Loucy (cell line): ENCODE results near the gene PADI4.

Experiments
- H2AFZ ChIP-seq: fragments of 200-600 bp; sonication (generic); 2 replicates; pipeline ENCODE4 v1.6.0; 2016; ENCODE audit warnings: antibody characterized with exemption, mild to moderate bottlenecking, low read length, moderate library complexity
- H3F3A ChIP-seq: fragments of 200-600 bp; 2 replicates; pipeline ENCODE4 v1.6.0; 2016; ENCODE audit warnings: antibody characterized with exemption, low read depth, mild to moderate bottlenecking
- H3K27me3 ChIP-seq: fragments of 200-600 bp; sonication (generic); 2 replicates; pipeline ENCODE4 v1.6.1; 2014; ENCODE audit warnings: low read length, mild to moderate bottlenecking; ENCODE audit not compliant: insufficient read depth, poor library complexity, severe bottlenecking
- H3K36me3 ChIP-seq: fragments of 200-600 bp; sonication (generic); 2 replicates; pipeline ENCODE4 v1.6.1; 2016; ENCODE audit warnings: low read length; ENCODE audit not compliant: insufficient read depth
- H3K4me1 ChIP-seq: fragments of 200-600 bp; sonication (generic); 2 replicates; pipeline ENCODE4 v1.5.1; 2014; ENCODE audit warnings: low read length, mild to moderate bottlenecking; ENCODE audit not compliant: insufficient read depth, poor library complexity, severe bottlenecking
- H3K4me2 ChIP-seq: fragments of 200-600 bp; sonication (generic); 2 replicates; pipeline ENCODE4 v1.6.0; 2014; ENCODE audit warnings: antibody characterized with exemption, low read length, low read depth, mild to moderate bottlenecking; ENCODE audit not compliant: poor library complexity, severe bottlenecking
- H3K4me3 ChIP-seq: fragments of 200-600 bp; sonication (generic); 2 replicates; pipeline ENCODE4 v1.5.1; 2014; ENCODE audit warnings: low read length, mild to moderate bottlenecking, mixed read lengths; ENCODE audit not compliant: poor library complexity, severe bottlenecking
- H3K79me2 ChIP-seq: fragments of 200-600 bp; sonication (generic); 2 replicates; pipeline ENCODE4 v1.6.1; 2014; ENCODE audit warnings: low read length; ENCODE audit not compliant: insufficient read depth
- H3K9ac ChIP-seq: fragments of 200-600 bp; sonication (generic); 2 replicates; pipeline ENCODE4 v1.6.0; 2014; ENCODE audit warnings: mild to moderate bottlenecking, low read depth, low read length, moderate library complexity; ENCODE audit not compliant: poor library complexity, severe bottlenecking
- H3K9me2 ChIP-seq: fragments of 200-600 bp; sonication (generic); replicated peaks from 2 replicates; pipeline ENCODE4 v1.6.1; 2016; ENCODE audit warnings: low read depth, low read length, mixed read lengths
- H3K9me3 ChIP-seq: fragments of 200-600 bp; sonication (generic); 2 replicates; pipeline ENCODE4 v1.6.1; 2014; ENCODE audit warnings: mild to moderate bottlenecking, antibody characterized with exemption, low read length, low read depth; ENCODE audit not compliant: insufficient read depth
- H4K20me1 ChIP-seq: fragments of 200-600 bp; sonication (generic); 2 replicates; pipeline ENCODE4 v1.6.0; 2014; ENCODE audit warnings: antibody characterized with exemption, low read length, mild to moderate bottlenecking; ENCODE audit not compliant: insufficient read depth, poor library complexity, severe bottlenecking
- CTCF ChIP-seq: fragments of 200-600 bp; sonication (generic); conservative IDR thresholded peaks from 2 replicates; pipeline ENCODE4 v1.5.1; 2014; ENCODE audit warnings: mild to moderate bottlenecking, antibody characterized with exemption, low read length
- EZH2phosphoT487 ChIP-seq: fragments of 200-600 bp; IDR thresholded peaks from 2 replicates; pipeline ENCODE4 v1.6.1; 2018; ENCODE audit warnings: antibody characterized with exemption, mild to moderate bottlenecking, moderate library complexity, borderline replicate concordance

Gene PADI4

GRCh38 chr1:17313530-17314309, 5.7 kb downstream of the PADI4 start:
- no peak overlapping the region for H2AFZ ChIP-seq
- H3K4me2 ChIP-seq: no peak overlapping the region
- H3K27me3 ChIP-seq: no peaks in the 10 kb centered on the region
- no peaks in the 10 kb centered on the region for H3K9me2 ChIP-seq
- H3K79me2 ChIP-seq: no peaks in the 10 kb centered on the region
- H3K4me1 ChIP-seq: no peaks in the 10 kb centered on the region
- no peak overlapping the region for H3K4me3 ChIP-seq
- no peaks in the 10 kb centered on the region for H3K9me3 ChIP-seq
- H3K36me3 ChIP-seq: no peaks in the 10 kb centered on the region
- no peak overlapping the region for H3K9ac ChIP-seq
- no peak for TF ChIP-seq EZH2phosphoT487
- TF ChIP-seq CTCF: no peak
- H3F3A ChIP-seq: no peaks in the 10 kb centered on the region
- H4K20me1 ChIP-seq: no peaks in the 10 kb centered on the region

- H3K9ac ChIP-seq: no peak overlapping the region
- no peaks in the 10 kb centered on the region for H3F3A ChIP-seq
- H3K4me3 ChIP-seq: no peak overlapping the region
- no peaks in the 10 kb centered on the region for H3K36me3 ChIP-seq
- H3K4me2 ChIP-seq: no peak overlapping the region
- H3K4me1 ChIP-seq: no peaks in the 10 kb centered on the region
- no peaks in the 10 kb centered on the region for H3K9me2 ChIP-seq
- no peaks in the 10 kb centered on the region for H3K79me2 ChIP-seq
- no peaks in the 10 kb centered on the region for H3K9me3 ChIP-seq
- TF ChIP-seq CTCF: no peak
- TF ChIP-seq EZH2phosphoT487: no peak
- H2AFZ ChIP-seq: no peak overlapping the region
- no peaks in the 10 kb centered on the region for H3K27me3 ChIP-seq
- no peaks in the 10 kb centered on the region for H4K20me1 ChIP-seq
Observed at GRCh38 chr1:17314491-17314971, 6.5 kb downstream of the PADI4 start.

- TF ChIP-seq CTCF (no peak), EZH2phosphoT487 (no peak)
- H3K9me2 ChIP-seq: no peaks in the 10 kb centered on the region
- no peaks in the 10 kb centered on the region for H4K20me1 ChIP-seq
- H3K36me3 ChIP-seq: no peaks in the 10 kb centered on the region
- no peaks in the 10 kb centered on the region for H3K79me2 ChIP-seq
- no peak overlapping the region for H3K4me3 ChIP-seq
- H3K9me3 ChIP-seq: no peaks in the 10 kb centered on the region
- H3K9ac ChIP-seq: no peak overlapping the region
- H3K27me3 ChIP-seq: no peaks in the 10 kb centered on the region
- no peak overlapping the region for H2AFZ ChIP-seq
- H3K4me2 ChIP-seq: no peak overlapping the region
- no peaks in the 10 kb centered on the region for H3K4me1 ChIP-seq
- no peaks in the 10 kb centered on the region for H3F3A ChIP-seq
Observed at GRCh38 chr1:17315542-17316130, 7.6 kb downstream of the PADI4 start.
